Left cardiac atrium (tissue), 4 donors: Measurements from ENCODE around the gene PIGU. TPM values are rescaled to one million over a fixed set of nuclear protein-coding genes. Genes with fewer than 3 reads are reported as not detected.

Experiments used
- ATAC-seq, 2 donors: fragments of 200-7000 bp; cut with Tn5 transposase; one replicate each; pipeline ENCODE4 v1.9.1; 2020; ENCODE audit warnings: mild to moderate bottlenecking in 2 of 2, moderate library complexity in 2 of 2
- DNase-seq: peaks from one replicate; pipeline ENCODE4 v3.0.0-alpha.2; 2020
- intact Hi-C, 2 donors: fragments of 100-400 bp; cut with DNase I; formaldehyde crosslinking; loops; one replicate each; pipeline versions ENCODE4 v1.14.1 to v1.15.1; 2022 to 2023
- total RNA-seq, 2 donors: library from RNA; stranded (reverse); fragmentation: NEBNext Ultra II Directional; extraction: Animal tissue kit (Norgen Biotek cat#: 25700); gene quantifications; one replicate each; pipeline ENCODE4 v1.2.1, GENCODE V29; 2021
- donor health status: DM: no; HTN: yes; CAD: no.
- donor health status: DM: no; HTN: yes; CAD: no; lungs with severe emphysema.
- donor health status: DM: yes; HTN: yes; CAD: no.
- donor health status: Dilated cardiomyopathy.

Gene PIGU
- total RNA-seq, 2 donors from 2014 or later, result 14.1 to 14.8 TPM

- ATAC-seq (no peak), DNase-seq (no peak)
- intact Hi-C loops, result no loop called here
These were observed 163.9 kb downstream of the PIGU start for GRCh38 chr20:34512955-34513419.

GRCh38 chr20:34512266-34512954, 164.5 kb downstream of the PIGU start:
- intact Hi-C loops, result no loop called here
- ATAC-seq (no peak), DNase-seq (no peak)

DNA sequence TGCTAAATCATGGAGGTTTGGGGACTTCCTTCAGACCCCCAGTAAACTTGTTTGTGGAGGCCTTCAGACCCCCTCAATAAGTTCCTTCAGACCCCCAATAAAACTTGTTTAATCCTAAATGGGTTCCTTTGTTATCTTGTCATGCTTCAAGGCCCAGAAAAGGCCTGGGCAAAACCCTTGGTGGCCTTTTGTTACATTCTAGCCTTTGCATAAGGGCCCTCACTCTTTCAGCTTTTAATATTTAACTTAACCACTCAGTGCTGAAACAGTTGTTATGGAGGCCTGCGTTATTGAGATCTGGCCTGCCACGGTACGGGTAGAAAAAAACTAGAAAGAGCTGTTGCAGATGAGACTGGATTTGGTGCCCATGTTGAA, 165.0 kb downstream of the PIGU start:
- no peak for DNase-seq
- intact Hi-C loops, result no loop called here
- ATAC-seq, result no peak

- intact Hi-C loops, result no loop called here
These were observed 166.3 kb downstream of the PIGU start for GRCh38 chr20:34510575-34510974.

More at GRCh38 chr20:34510575-34510974, 166.3 kb downstream of the PIGU start:
- DNase-seq (no peak), ATAC-seq (no peak)

Other genes with a start within 250 kb of the PIGU start
- gene DYNLRB1, start 160.7 kb downstream of the PIGU start, total RNA-seq, result 100 to 1,000 TPM; 138 to 141 TPM
- 10 to 100 TPM; 76.7 to 85.7 TPM for gene MAP1LC3A, start 118.4 kb downstream of the PIGU start, total RNA-seq
- gene TP53INP2, start 27.3 kb upstream of the PIGU start, total RNA-seq, result 100 to 1,000 TPM in 1 of 2 donors, 10 to 100 TPM in 1; 85.0 to 117 TPM
- gene NCOA6, start 148.6 kb upstream of the PIGU start, total RNA-seq, result 10 to 100 TPM; 16.7 to 19.8 TPM
- 10 to 100 TPM; 14.3 to 16.9 TPM for gene GGT7, start 195.8 kb upstream of the PIGU start, total RNA-seq
- 100 to 1,000 TPM in 1 of 2 donors, 10 to 100 TPM in 1; 80.8 to 118 TPM for gene ACSS2, start 199.5 kb upstream of the PIGU start, total RNA-seq